ENCODE results near the gene CAMK1D.

- TF ChIP-seq CTCF (optimal IDR thresholded peaks at IDR 0.05 in 1 of 3, IDR thresholded peaks at IDR 0.05 in 1 of 3, conservative IDR thresholded peaks at IDR 0.05 in 1 of 3; ENCODE audit: extremely low read depth in 1 of 3, insufficient read depth in 2 of 3, low read length in 3 of 3) = no peak
- no peak for TF ChIP-seq EZH2 (IDR thresholded peaks at IDR 0.05; ENCODE audit: low read length)
Measured at GRCh38 chr10:12388671-12389070, 39.3 kb downstream of the CAMK1D start.

Measured in keratinocyte (primary cell).